Left lung (tissue), 10 donors: ENCODE data around the gene CDK2AP2. TPM values are rescaled to one million over a fixed set of nuclear protein-coding genes. Genes with fewer than 3 reads are reported as not detected.
A peak's percentile ranks its signal among the peaks of the same experiment; 100 is the strongest.
"Not testable (repeated sequence)": the region's sequence is repeated elsewhere in the genome, so short reads cannot be mapped to it uniquely, and the experiment has no call there.

ENCODE experiments used
- ATAC-seq: fragments of 200-7000 bp; cut with Tn5 transposase; one replicate; pipeline ENCODE4 v1.9.1; 2020; ENCODE audit warnings: moderate library complexity
- DNase-seq, 4 donors: peaks; one replicate each; pipeline ENCODE4 v3.0.0-alpha.2; 2013 to 2020
- H3K27ac ChIP-seq, 2 donors: fragments of 200-600 bp; sonication (generic) in 1 of 2; one replicate each; pipeline versions ENCODE4 v1.5.0 to v1.8.0; 2020 to 2021
- H3K27me3 ChIP-seq, 2 donors: fragments of 200-600 bp; sonication (generic) in 1 of 2; one replicate each; pipeline versions ENCODE4 v1.5.0 to v1.8.0; 2020 to 2021
- H3K36me3 ChIP-seq, 2 donors: fragments of 200-600 bp; sonication (generic) in 1 of 2; one replicate each; pipeline versions ENCODE4 v1.5.0 to v1.8.0; 2020 to 2021
- H3K4me1 ChIP-seq, 2 donors: fragments of 200-600 bp; one replicate each; pipeline ENCODE4 v1.8.0; 2021
- H3K4me3 ChIP-seq, 2 donors: fragments of 200-600 bp; sonication (generic) in 1 of 2; one replicate each; pipeline versions ENCODE4 v1.5.0 to v1.8.0; 2020 to 2021; ENCODE audit warnings: mild to moderate bottlenecking in 1 of 2
- H3K9me3 ChIP-seq, 2 donors: fragments of 200-600 bp; sonication (generic) in 1 of 2; one replicate each; pipeline versions ENCODE4 v1.5.0 to v1.8.0; 2020 to 2021
- intact Hi-C, 2 donors: fragments of 100-400 bp; cut with DNase I; formaldehyde crosslinking; loops; one replicate each; pipeline versions ENCODE4 v1.11.2 to v1.14.2; 2022
- polyA plus RNA-seq, 6 donors: library from polyadenylated mRNA; unstranded; fragments of 120-200 nt; gene quantifications; one replicate each; pipeline ENCODE4 v1.2.1, GENCODE V29; 2013; ENCODE audit not compliant: insufficient read length in 6 of 6
- total RNA-seq, 2 donors: library from RNA; stranded (reverse); fragmentation: NEBNext Ultra II Directional; extraction: Animal tissue kit (Norgen Biotek cat#: 25700); gene quantifications; one replicate each; pipeline ENCODE4 v1.2.1, GENCODE V29; 2021
- TF ChIP-seq, protein P1 (sequence below), 2 donors: fragments of 200-600 bp; sonication (generic) in 1 of 2; IDR thresholded peaks; one replicate each; pipeline versions ENCODE4 v1.5.0 to v1.8.0; 2021; ENCODE audit warnings: antibody characterized with exemption in 2 of 2
- donor health status: DM: no; HTN: yes; CAD: no.
- donor health status: DM: no; HTN: no; CAD: no.

Gene CDK2AP2
- total and polyA plus RNA-seq, 8 donors, result 25.8 to 92.8 (median 33.4) TPM

GRCh38 chr11:67468056-67468455 is 39.9 kb downstream of the CDK2AP2 start:
- Histone ChIP-seq H3K27me3 (no peaks in the 10 kb centered on the region), H3K9me3 (no peaks in the 10 kb centered on the region), H3K27ac (peak overlapping the region; percentile 74 to 88), H3K36me3 (no peaks in the 10 kb centered on the region), H3K4me1 (peaks cover 13 to 50% of the 10 kb centered on the region in 2 donors), H3K4me3 (peak overlapping the region; percentile 94 to 96)
- peak in 3 of 4 donors; percentile 47 to 85 (median 83) for DNase-seq
- TF ChIP-seq, protein P1, sequence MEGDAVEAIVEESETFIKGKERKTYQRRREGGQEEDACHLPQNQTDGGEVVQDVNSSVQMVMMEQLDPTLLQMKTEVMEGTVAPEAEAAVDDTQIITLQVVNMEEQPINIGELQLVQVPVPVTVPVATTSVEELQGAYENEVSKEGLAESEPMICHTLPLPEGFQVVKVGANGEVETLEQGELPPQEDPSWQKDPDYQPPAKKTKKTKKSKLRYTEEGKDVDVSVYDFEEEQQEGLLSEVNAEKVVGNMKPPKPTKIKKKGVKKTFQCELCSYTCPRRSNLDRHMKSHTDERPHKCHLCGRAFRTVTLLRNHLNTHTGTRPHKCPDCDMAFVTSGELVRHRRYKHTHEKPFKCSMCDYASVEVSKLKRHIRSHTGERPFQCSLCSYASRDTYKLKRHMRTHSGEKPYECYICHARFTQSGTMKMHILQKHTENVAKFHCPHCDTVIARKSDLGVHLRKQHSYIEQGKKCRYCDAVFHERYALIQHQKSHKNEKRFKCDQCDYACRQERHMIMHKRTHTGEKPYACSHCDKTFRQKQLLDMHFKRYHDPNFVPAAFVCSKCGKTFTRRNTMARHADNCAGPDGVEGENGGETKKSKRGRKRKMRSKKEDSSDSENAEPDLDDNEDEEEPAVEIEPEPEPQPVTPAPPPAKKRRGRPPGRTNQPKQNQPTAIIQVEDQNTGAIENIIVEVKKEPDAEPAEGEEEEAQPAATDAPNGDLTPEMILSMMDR (IDR thresholded peaks at IDR 0.05), result no peak
- ATAC-seq, result peak; percentile 33
- intact Hi-C loops, result no loop called here

DNA sequence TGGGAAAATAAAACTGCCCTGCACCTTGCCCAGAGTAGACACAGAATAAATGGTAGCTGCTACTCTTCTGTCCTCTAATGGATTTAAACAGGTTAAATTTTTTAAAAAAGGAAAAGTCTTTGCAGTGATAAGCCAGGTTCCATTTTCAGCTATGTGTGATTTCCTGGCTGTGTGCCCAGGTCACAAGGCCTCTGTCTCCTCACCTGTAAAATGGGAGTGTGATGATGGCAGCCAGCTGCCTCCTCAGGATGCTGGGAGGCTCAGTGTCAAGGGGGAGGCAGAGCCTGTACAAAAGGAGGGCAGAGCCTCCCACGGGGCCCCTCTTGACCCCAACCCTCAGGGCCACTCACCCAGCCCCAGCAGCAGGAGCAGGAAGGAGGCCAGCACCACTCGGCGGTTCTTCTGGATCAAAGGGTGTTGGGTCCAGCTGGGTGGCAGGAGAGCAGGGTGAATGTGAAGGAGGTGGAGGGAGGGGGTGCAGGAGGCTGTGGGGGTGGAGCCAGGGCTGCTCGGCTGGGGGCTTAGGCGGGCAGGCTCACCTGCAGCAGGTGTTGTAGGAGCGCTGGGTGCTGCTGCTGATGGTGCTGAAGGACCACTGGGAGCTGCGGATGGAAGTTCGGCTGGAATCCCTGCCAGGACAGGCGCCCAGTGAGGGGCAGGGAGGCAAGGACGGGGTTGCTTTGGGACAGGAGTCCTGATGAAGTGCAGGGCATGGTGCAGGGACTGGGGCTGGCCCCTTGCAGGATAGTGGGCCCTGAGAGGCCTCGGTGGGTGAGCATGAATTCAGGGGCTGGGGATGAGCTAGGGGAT is 40.8 kb downstream of the CDK2AP2 start:
- no peaks in the 10 kb centered on the region for H3K36me3 ChIP-seq
- ATAC-seq (no peak), DNase-seq (no peak)
- intact Hi-C loops, result no loop called here
- TF ChIP-seq, protein P1 (IDR thresholded peaks at IDR 0.05), result no peak
- H3K27ac ChIP-seq, result peak overlapping the region in 1 of 2 donors; percentile 88
- peaks cover 13 to 50% of the 10 kb centered on the region in 2 donors for H3K4me1 ChIP-seq
- peak overlapping the region in 1 of 2 donors; percentile 96 for H3K4me3 ChIP-seq
- H3K27me3 ChIP-seq, result no peaks in the 10 kb centered on the region
- no peaks in the 10 kb centered on the region for H3K9me3 ChIP-seq

DNA sequence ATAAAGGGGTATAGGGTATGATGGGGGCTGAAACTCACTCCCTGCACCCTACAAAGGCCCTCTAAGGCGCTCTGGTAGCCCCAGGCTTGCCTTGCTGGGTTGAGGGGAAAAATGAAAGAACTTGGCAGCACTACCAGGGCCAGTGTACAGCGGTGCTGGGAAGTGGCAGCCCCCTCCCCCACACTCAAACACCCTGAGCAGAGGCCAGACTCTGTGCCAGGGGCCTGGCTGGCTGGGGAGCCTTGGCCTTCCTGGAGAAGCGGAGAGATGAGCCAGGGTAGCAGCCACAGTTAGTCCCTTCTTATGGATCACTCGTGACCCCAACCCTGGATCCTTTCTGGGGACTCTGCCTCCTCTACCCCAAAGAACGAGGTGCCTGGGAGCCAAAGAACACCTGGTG is 41.6 kb downstream of the CDK2AP2 start:
- H3K4me1 ChIP-seq, result peaks cover 13 to 50% of the 10 kb centered on the region in 2 donors
- peak overlapping the region in 1 of 2 donors; percentile 88 for H3K27ac ChIP-seq
- intact Hi-C loops, result no loop called here
- H3K36me3 ChIP-seq, result no peaks in the 10 kb centered on the region
- no peaks in the 10 kb centered on the region for H3K9me3 ChIP-seq
- ATAC-seq, result no peak
- DNase-seq, result no peak
- no peaks in the 10 kb centered on the region for H3K27me3 ChIP-seq
- no peak overlapping the region for H3K4me3 ChIP-seq
- TF ChIP-seq, protein P1 (IDR thresholded peaks at IDR 0.05), result no peak

- peak overlapping the region; percentile 46 to 66 for H3K4me3 ChIP-seq
- H3K9me3 ChIP-seq, ATAC-seq, H3K27me3 ChIP-seq, H3K36me3 ChIP-seq, intact Hi-C loops, DNase-seq: not testable (repeated sequence)
- H3K27ac ChIP-seq, result peak overlapping the region in 1 of 2 donors; percentile 84
- peaks cover 13 to 50% of the 10 kb centered on the region in 2 donors for H3K4me1 ChIP-seq
Measured at GRCh38 chr11:67465530-67465929, 42.4 kb downstream of the CDK2AP2 start.

- Histone ChIP-seq H3K27me3 (no peaks in the 10 kb centered on the region), H3K4me3 (peak overlapping the region; percentile 46 to 66), H3K4me1 (peaks cover 13 to 50% of the 10 kb centered on the region in 2 donors), H3K9me3 (no peaks in the 10 kb centered on the region), H3K36me3 (no peaks in the 10 kb centered on the region), H3K27ac (peak overlapping the region; percentile 84 to 87)
- intact Hi-C loops, result no loop called here
- DNase-seq (no peak), ATAC-seq (no peak)
- TF ChIP-seq, protein P1 (IDR thresholded peaks at IDR 0.05), result no peak
Measured at GRCh38 chr11:67465189-67465510, 42.8 kb downstream of the CDK2AP2 start.
